ENCODE results near the gene CDK14.
A peak's percentile ranks its signal among the peaks of the same experiment; 100 is the strongest.

The CDK14 gene

DNA sequence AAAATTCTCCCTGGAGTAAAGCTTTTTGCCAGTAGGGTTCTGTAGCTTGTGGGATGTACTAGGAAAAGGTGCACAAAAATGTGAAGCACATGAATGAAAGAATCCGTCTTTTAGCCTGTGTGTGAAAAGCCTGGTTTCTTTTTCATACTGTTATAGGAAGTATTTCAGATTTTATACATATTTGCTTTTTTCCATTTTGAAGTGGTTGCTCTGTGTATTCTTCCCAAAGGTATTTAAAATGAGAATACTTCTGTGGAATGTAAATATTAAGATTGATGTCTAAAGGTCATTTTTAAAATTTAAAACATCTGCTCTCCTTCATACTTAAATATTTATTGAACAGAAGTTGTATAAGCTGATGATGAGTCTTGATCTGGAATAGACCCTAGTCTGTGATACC, 96.8 kb downstream of the CDK14 start:
- no peak overlapping the region for H3K23ac ChIP-seq (ENCODE audit: low read length)
- H3K9me3 ChIP-seq (ENCODE audit: insufficient read depth, low read depth, low read length) = no peaks in the 10 kb centered on the region
- H4K12ac ChIP-seq (ENCODE audit: low read depth, low read length) = no peak overlapping the region
- no peak overlapping the region for H3K4me3 ChIP-seq (ENCODE audit: low read depth, low read length)
- no peak overlapping the region for H3K4ac ChIP-seq (ENCODE audit: low read depth, low read length)
- H3K27me3 ChIP-seq (ENCODE audit: insufficient read depth, low read length) = no peaks in the 10 kb centered on the region
- H2BK5ac ChIP-seq (ENCODE audit: low read depth, low read length, poor library complexity) = no peak overlapping the region
- H4K91ac ChIP-seq (ENCODE audit: low read depth, low read length) = no peak overlapping the region
- H3K4me1 ChIP-seq (ENCODE audit: control insufficient read depth in 1 of 2, insufficient read depth in 2 of 2, low read length in 2 of 2) = no peaks in the 10 kb centered on the region
- H3K79me2 ChIP-seq (ENCODE audit: control insufficient read depth, insufficient read depth, low read length, poor library complexity) = no peaks in the 10 kb centered on the region
- H3K79me1 ChIP-seq (ENCODE audit: low read length) = no peaks in the 10 kb centered on the region
- no peak overlapping the region for H4K8ac ChIP-seq (ENCODE audit: low read depth, low read length)
- H2BK120ac ChIP-seq (ENCODE audit: insufficient read depth, low read length, poor library complexity) = no peak overlapping the region
- H2BK12ac ChIP-seq (ENCODE audit: low read length) = no peak overlapping the region
- no peak overlapping the region for H3K18ac ChIP-seq (ENCODE audit: low read length)
- WGBS (ENCODE audit: extremely low coverage, insufficient coverage, insufficient read length) = no CpG with 5 or more reads among the region's 1 CpG
- H3K27ac ChIP-seq (ENCODE audit: low read depth, low read length) = no peak overlapping the region
- no peaks in the 10 kb centered on the region for H3K36me3 ChIP-seq (ENCODE audit: control insufficient read depth in 1 of 2, insufficient read depth in 2 of 2, low read length in 2 of 2)
- H3K4me2 ChIP-seq (ENCODE audit: low read length) = no peak overlapping the region
- no peak overlapping the region for H3K14ac ChIP-seq (ENCODE audit: low read length)
- no peak overlapping the region for H2AFZ ChIP-seq (ENCODE audit: insufficient read depth, low read length, poor library complexity)
- DNase-seq = peak in 1 of 2 donors; percentile 24
- no peak overlapping the region for H3K9ac ChIP-seq (ENCODE audit: low read length)
- H2AK5ac ChIP-seq (ENCODE audit: low read length) = no peak overlapping the region

GRCh38 chr7:90693939-90694338, 97.8 kb downstream of the CDK14 start:
- Histone ChIP-seq H3K27me3 (ENCODE audit: insufficient read depth, low read length) (no peaks in the 10 kb centered on the region), H3K36me3 (ENCODE audit: control insufficient read depth in 1 of 2, insufficient read depth in 2 of 2, low read length in 2 of 2) (no peaks in the 10 kb centered on the region), H3K79me2 (ENCODE audit: control insufficient read depth, insufficient read depth, low read length, poor library complexity) (no peaks in the 10 kb centered on the region), H2BK12ac (ENCODE audit: low read length) (no peak overlapping the region), H4K8ac (ENCODE audit: low read depth, low read length) (no peak overlapping the region), H2BK120ac (ENCODE audit: insufficient read depth, low read length, poor library complexity) (no peak overlapping the region), H3K9ac (ENCODE audit: low read length) (no peak overlapping the region), H3K23ac (ENCODE audit: low read length) (no peak overlapping the region), H2AK5ac (ENCODE audit: low read length) (no peak overlapping the region), H3K27ac (ENCODE audit: low read depth, low read length) (no peak overlapping the region), H3K18ac (ENCODE audit: low read length) (no peak overlapping the region), H2BK5ac (ENCODE audit: low read depth, low read length, poor library complexity) (no peak overlapping the region), H3K14ac (ENCODE audit: low read length) (no peak overlapping the region), H3K9me3 (ENCODE audit: insufficient read depth, low read depth, low read length) (no peaks in the 10 kb centered on the region), H3K79me1 (ENCODE audit: low read length) (no peaks in the 10 kb centered on the region), H2AFZ (ENCODE audit: insufficient read depth, low read length, poor library complexity) (no peak overlapping the region), H3K4me3 (ENCODE audit: low read depth, low read length) (no peak overlapping the region), H4K12ac (ENCODE audit: low read depth, low read length) (no peak overlapping the region), H3K4me1 (ENCODE audit: control insufficient read depth in 1 of 2, insufficient read depth in 2 of 2, low read length in 2 of 2) (no peaks in the 10 kb centered on the region), H4K91ac (ENCODE audit: low read depth, low read length) (no peak overlapping the region), H3K4me2 (ENCODE audit: low read length) (no peak overlapping the region), H3K4ac (ENCODE audit: low read depth, low read length) (no peak overlapping the region)
- DNase-seq = no peak

GRCh38 chr7:90698616-90699015, 102.5 kb downstream of the CDK14 start:
- no peak overlapping the region for H3K14ac ChIP-seq (ENCODE audit: low read length)
- H2BK5ac ChIP-seq (ENCODE audit: low read depth, low read length, poor library complexity) = no peak overlapping the region
- H3K27me3 ChIP-seq (ENCODE audit: insufficient read depth, low read length) = no peaks in the 10 kb centered on the region
- H3K36me3 ChIP-seq (ENCODE audit: control insufficient read depth in 1 of 2, insufficient read depth in 2 of 2, low read length in 2 of 2) = no peaks in the 10 kb centered on the region
- H3K4me2 ChIP-seq (ENCODE audit: low read length) = no peak overlapping the region
- no peaks in the 10 kb centered on the region for H3K9me3 ChIP-seq (ENCODE audit: insufficient read depth, low read depth, low read length)
- no peak overlapping the region for H3K23ac ChIP-seq (ENCODE audit: low read length)
- H4K8ac ChIP-seq (ENCODE audit: low read depth, low read length) = no peak overlapping the region
- no peak overlapping the region for H3K18ac ChIP-seq (ENCODE audit: low read length)
- no peak overlapping the region for H3K4me3 ChIP-seq (ENCODE audit: low read depth, low read length)
- H4K91ac ChIP-seq (ENCODE audit: low read depth, low read length) = no peak overlapping the region
- H3K79me1 ChIP-seq (ENCODE audit: low read length) = no peaks in the 10 kb centered on the region
- DNase-seq = no peak
- no peak overlapping the region for H3K9ac ChIP-seq (ENCODE audit: low read length)
- H2AK5ac ChIP-seq (ENCODE audit: low read length) = no peak overlapping the region
- H3K79me2 ChIP-seq (ENCODE audit: control insufficient read depth, insufficient read depth, low read length, poor library complexity) = no peaks in the 10 kb centered on the region
- H2BK12ac ChIP-seq (ENCODE audit: low read length) = no peak overlapping the region
- H2AFZ ChIP-seq (ENCODE audit: insufficient read depth, low read length, poor library complexity) = no peak overlapping the region
- H4K12ac ChIP-seq (ENCODE audit: low read depth, low read length) = no peak overlapping the region
- WGBS (ENCODE audit: extremely low coverage, insufficient coverage, insufficient read length) = no CpG with 5 or more reads among the region's 2 CpGs
- no peak overlapping the region for H3K27ac ChIP-seq (ENCODE audit: low read depth, low read length)
- no peaks in the 10 kb centered on the region for H3K4me1 ChIP-seq (ENCODE audit: control insufficient read depth in 1 of 2, insufficient read depth in 2 of 2, low read length in 2 of 2)
- no peak overlapping the region for H2BK120ac ChIP-seq (ENCODE audit: insufficient read depth, low read length, poor library complexity)
- H3K4ac ChIP-seq (ENCODE audit: low read depth, low read length) = no peak overlapping the region

DNA sequence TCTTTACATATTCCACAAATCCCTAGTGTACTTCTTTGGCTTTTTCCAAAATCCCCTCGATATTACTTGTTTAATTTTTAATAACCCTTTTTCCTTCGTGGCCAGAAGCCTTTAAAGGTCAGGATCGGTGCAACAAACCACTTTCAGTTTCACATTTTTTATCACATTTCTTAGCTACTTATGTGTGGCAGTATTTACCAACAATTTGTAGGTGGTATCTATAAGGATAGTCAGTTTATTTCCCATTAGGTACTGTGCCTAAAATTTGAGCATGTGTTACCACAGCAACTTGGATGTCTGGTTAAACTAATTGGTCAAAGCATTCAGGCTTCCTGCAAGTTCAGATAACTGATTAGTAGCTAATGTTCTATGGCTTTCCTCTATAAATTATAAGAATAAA, 104.9 kb downstream of the CDK14 start:
- Histone ChIP-seq H3K4me2 (ENCODE audit: low read length) (no peak overlapping the region), H3K4me1 (ENCODE audit: control insufficient read depth in 1 of 2, insufficient read depth in 2 of 2, low read length in 2 of 2) (no peaks in the 10 kb centered on the region), H4K8ac (ENCODE audit: low read depth, low read length) (no peak overlapping the region), H2BK120ac (ENCODE audit: insufficient read depth, low read length, poor library complexity) (no peak overlapping the region), H3K4ac (ENCODE audit: low read depth, low read length) (no peak overlapping the region), H3K27me3 (ENCODE audit: insufficient read depth, low read length) (no peaks in the 10 kb centered on the region), H2BK5ac (ENCODE audit: low read depth, low read length, poor library complexity) (no peak overlapping the region), H3K79me1 (ENCODE audit: low read length) (no peaks in the 10 kb centered on the region), H4K91ac (ENCODE audit: low read depth, low read length) (no peak overlapping the region), H3K14ac (ENCODE audit: low read length) (no peak overlapping the region), H3K18ac (ENCODE audit: low read length) (no peak overlapping the region), H3K27ac (ENCODE audit: low read depth, low read length) (no peak overlapping the region), H3K36me3 (ENCODE audit: control insufficient read depth in 1 of 2, insufficient read depth in 2 of 2, low read length in 2 of 2) (no peaks in the 10 kb centered on the region), H3K79me2 (ENCODE audit: control insufficient read depth, insufficient read depth, low read length, poor library complexity) (no peaks in the 10 kb centered on the region), H3K9ac (ENCODE audit: low read length) (no peak overlapping the region), H2BK12ac (ENCODE audit: low read length) (no peak overlapping the region), H4K12ac (ENCODE audit: low read depth, low read length) (no peak overlapping the region), H2AFZ (ENCODE audit: insufficient read depth, low read length, poor library complexity) (no peak overlapping the region), H3K23ac (ENCODE audit: low read length) (no peak overlapping the region), H3K4me3 (ENCODE audit: low read depth, low read length) (no peak overlapping the region), H3K9me3 (ENCODE audit: insufficient read depth, low read depth, low read length) (no peaks in the 10 kb centered on the region), H2AK5ac (ENCODE audit: low read length) (no peak overlapping the region)
- no CpG with 5 or more reads among the region's 3 CpGs for WGBS (ENCODE audit: extremely low coverage, insufficient coverage, insufficient read length)
- no peak for DNase-seq

GRCh38 chr7:90701771-90702170, 105.7 kb downstream of the CDK14 start:
- H3K79me1 ChIP-seq (ENCODE audit: low read length) = no peaks in the 10 kb centered on the region
- H2AFZ ChIP-seq (ENCODE audit: insufficient read depth, low read length, poor library complexity) = no peak overlapping the region
- no peak overlapping the region for H3K9ac ChIP-seq (ENCODE audit: low read length)
- no peak overlapping the region for H3K4me2 ChIP-seq (ENCODE audit: low read length)
- H4K91ac ChIP-seq (ENCODE audit: low read depth, low read length) = no peak overlapping the region
- no peak overlapping the region for H3K27ac ChIP-seq (ENCODE audit: low read depth, low read length)
- no peak overlapping the region for H2BK120ac ChIP-seq (ENCODE audit: insufficient read depth, low read length, poor library complexity)
- H3K18ac ChIP-seq (ENCODE audit: low read length) = no peak overlapping the region
- H4K8ac ChIP-seq (ENCODE audit: low read depth, low read length) = no peak overlapping the region
- H3K4ac ChIP-seq (ENCODE audit: low read depth, low read length) = no peak overlapping the region
- no peaks in the 10 kb centered on the region for H3K9me3 ChIP-seq (ENCODE audit: insufficient read depth, low read depth, low read length)
- no peaks in the 10 kb centered on the region for H3K4me1 ChIP-seq (ENCODE audit: control insufficient read depth in 1 of 2, insufficient read depth in 2 of 2, low read length in 2 of 2)
- no peak for DNase-seq
- H3K27me3 ChIP-seq (ENCODE audit: insufficient read depth, low read length) = no peaks in the 10 kb centered on the region
- no peaks in the 10 kb centered on the region for H3K79me2 ChIP-seq (ENCODE audit: control insufficient read depth, insufficient read depth, low read length, poor library complexity)
- no peak overlapping the region for H4K12ac ChIP-seq (ENCODE audit: low read depth, low read length)
- H2AK5ac ChIP-seq (ENCODE audit: low read length) = no peak overlapping the region
- no peak overlapping the region for H3K23ac ChIP-seq (ENCODE audit: low read length)
- H3K14ac ChIP-seq (ENCODE audit: low read length) = no peak overlapping the region
- H2BK12ac ChIP-seq (ENCODE audit: low read length) = no peak overlapping the region
- H2BK5ac ChIP-seq (ENCODE audit: low read depth, low read length, poor library complexity) = no peak overlapping the region
- no CpG with 5 or more reads among the region's 6 CpGs for WGBS (ENCODE audit: extremely low coverage, insufficient coverage, insufficient read length)
- no peak overlapping the region for H3K4me3 ChIP-seq (ENCODE audit: low read depth, low read length)
- H3K36me3 ChIP-seq (ENCODE audit: control insufficient read depth in 1 of 2, insufficient read depth in 2 of 2, low read length in 2 of 2) = no peaks in the 10 kb centered on the region
